Uterus (tissue), 2 donors: ENCODE results near the gene FETUB.

Experiments
- CTCF ChIP-seq, 4 experiments: fragments of 200-600 bp in 2 of 4; fragments of 450-650 bp in 2 of 4; sonication (generic) in 2 of 4; IDR thresholded peaks; one replicate each; pipeline ENCODE4 v1.5.1; 2016 to 2019; ENCODE audit warnings: antibody characterized with exemption in 4 of 4, mild to moderate bottlenecking in 2 of 4, moderate library complexity in 1 of 4
- POLR2A ChIP-seq, 2 donors: fragments of 450-650 bp; IDR thresholded peaks; one replicate each; pipeline ENCODE4 v1.6.1; 2016; ENCODE audit warnings: antibody characterized with exemption in 2 of 2, mild to moderate bottlenecking in 1 of 2, moderate library complexity in 1 of 2

GRCh38 chr3:186633481-186633880 is 6.7 kb upstream of the FETUB start:
- TF ChIP-seq CTCF (IDR thresholded peaks at IDR 0.05) (no peak), POLR2A (IDR thresholded peaks at IDR 0.05) (no peak)
